COR-L47 (cell line): ENCODE data around the gene ANXA9.

Experiments
- DNase-seq: peaks from one replicate; lab custom pipeline; 2025; lab: John Stamatoyannopoulos, UW

The ANXA9 gene

DNA sequence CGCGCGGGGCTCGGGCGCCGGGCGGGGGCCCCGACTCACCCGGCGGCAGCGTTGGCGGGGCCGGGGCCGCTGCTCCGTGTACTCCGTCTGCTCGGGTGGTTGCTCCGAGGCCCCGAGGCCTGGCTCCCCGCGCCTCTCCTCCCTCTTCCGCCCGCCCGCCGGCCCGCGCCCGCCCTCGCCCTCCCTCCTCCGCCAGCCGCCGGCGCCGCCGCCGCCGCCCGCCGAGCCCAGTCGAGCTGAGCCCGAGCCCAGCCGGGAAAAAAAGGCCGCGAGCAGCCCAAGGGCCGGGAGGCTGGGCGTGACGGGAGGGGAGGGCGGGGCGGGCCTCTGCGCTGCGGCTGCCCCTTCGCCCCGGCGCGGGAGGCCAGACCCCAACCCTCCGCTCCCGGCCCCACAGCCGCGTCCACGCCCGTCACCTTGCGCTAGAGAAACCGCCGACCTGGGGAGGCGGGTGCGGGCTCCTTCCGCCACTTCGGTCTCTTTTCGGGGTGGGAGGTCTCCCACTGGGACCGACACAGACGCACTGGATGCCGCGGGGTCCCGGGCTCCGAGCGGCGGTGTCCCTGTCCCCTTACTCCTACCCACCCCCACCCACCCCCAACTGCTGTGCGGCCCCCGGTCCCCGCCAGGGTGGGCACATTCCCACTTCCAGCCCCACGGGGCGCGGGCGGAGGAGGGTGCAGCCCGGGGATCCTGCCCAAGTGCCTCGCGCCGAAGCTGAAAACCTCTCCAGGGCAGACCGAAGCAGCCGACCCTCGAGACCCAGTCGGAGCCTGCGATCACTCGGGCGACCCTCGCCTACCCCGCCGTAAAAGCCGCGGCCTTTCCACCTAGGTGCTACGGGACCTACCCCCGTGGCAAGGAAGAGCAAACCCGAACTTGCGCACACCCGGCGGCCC lies 7.3 kb upstream of the ANXA9 start, which contains the start of gene CERS2:
Gene CERS2, minus strand, starts transcription at position 256 of the 899 bp plus-strand sequence. CDS start 5,745 bp downstream, outside the sequence.
- peak; percentile 80 for DNase-seq

GRCh38 chr1:150976401-150976821 lies 5.7 kb upstream of the ANXA9 start:
- DNase-seq: no peak

- DNase-seq: no peak
These were observed 5.0 kb upstream of the ANXA9 start for GRCh38 chr1:150976879-150977694.

- peak; percentile 80 for DNase-seq
These were observed 2.7 kb upstream of the ANXA9 start for GRCh38 chr1:150979092-150980056.

DNA sequence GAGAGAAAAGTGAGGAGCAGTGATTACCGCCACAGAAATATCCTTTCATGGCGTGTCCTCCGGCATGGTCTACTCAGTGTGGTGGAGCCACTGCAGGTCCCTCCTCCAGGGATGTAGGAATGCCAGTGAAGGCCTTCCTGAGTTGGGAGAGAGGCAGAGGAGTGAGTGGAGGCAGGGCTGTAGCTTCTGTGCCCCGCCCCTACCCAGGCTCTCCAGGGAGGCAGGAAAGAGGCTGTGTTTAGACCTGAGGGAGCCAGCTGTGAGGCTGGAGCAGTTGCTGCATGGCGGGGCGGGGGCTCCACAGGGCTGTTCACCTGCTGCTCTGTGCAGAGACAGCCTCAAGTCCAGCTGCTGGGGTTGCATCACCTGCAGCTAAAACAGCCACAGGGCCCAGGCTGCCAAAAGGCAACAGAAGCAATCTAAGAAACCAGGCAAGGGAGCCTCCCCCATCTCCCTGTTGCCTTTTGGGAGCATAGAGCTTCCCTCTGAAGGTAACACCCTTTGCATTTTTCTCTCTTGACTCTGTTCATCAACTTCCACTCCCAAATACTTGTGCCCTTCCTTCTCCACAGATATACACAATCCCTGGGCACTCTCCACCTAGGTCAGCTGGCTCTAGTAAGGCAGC lies 801 bp upstream of the ANXA9 start:
- peak; percentile 93 for DNase-seq

GRCh38 chr1:150985179-150985825 lies 3.2 kb downstream of the ANXA9 start:
- DNase-seq: no peak

- no peak for DNase-seq
These were observed 5.8 kb downstream of the ANXA9 start for GRCh38 chr1:150987924-150988323.

DNA sequence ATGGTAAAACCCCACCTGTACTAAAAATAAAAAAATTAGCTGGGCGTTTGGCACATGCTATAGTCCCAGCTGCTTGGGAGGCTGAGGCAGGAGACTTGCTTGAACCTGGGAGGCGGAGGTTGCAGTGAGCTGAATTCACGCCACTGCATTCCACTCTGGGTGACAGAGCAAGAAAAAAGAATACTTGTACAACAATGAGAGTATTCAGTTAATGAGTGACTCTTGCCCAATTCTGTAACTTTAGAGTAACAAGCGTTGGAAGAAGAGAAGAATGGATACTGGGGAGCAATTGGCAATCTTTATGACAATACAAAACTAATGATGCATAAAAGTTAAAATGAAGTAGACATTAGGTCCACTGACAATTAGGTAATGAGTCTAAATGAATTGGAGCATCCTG lies 10.5 kb downstream of the ANXA9 start:
- no peak for DNase-seq

- DNase-seq: no peak
These were observed 12.2 kb downstream of the ANXA9 start for GRCh38 chr1:150994248-150994647.

- DNase-seq: no peak
These were observed 13.4 kb downstream of the ANXA9 start for GRCh38 chr1:150995460-150995859.

GRCh38 chr1:150995896-150996295 lies 13.8 kb downstream of the ANXA9 start:
- DNase-seq: no peak

DNA sequence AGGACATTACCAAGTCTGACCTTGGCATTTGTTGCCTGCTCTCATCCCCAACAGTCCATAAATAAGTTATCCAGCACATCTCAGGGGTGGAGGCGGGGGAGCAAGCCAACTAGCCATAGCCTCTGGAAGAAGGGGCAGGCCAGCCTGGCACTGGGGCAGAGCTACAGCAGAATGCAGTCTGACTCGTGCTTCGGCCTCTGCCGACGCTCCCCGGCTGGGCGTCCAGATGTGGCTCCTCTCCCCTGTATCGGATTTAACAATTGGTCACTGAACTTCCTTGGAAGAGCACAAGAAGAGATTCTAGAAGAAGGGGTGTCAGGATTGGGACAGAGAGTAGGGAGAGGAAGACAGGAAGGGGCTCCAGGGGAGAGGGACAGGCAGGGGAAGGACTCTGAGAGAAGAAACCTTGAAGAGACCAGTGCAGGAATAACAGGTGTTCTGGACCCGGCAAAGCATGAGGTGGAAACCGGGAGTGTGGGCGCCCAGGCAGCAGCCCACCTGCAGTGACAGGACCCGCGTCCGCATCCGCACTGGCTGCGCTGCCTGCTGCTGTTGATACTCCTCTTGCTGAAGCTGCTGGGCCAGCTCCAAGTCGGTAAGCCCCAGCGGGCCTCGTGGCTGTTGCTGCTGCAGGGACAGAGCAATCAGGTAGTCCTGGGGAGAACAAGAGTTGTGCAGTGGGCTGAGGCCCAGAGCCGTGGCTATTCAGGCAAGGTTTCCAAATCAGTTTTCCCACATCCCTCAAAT lies 15.2 kb downstream of the ANXA9 start:
- no peak for DNase-seq

GRCh38 chr1:150997949-150998348 lies 15.9 kb downstream of the ANXA9 start:
- no peak for DNase-seq

GRCh38 chr1:150999051-150999674 lies 17.1 kb downstream of the ANXA9 start:
- no peak for DNase-seq

GRCh38 chr1:150999926-151000325 lies 17.8 kb downstream of the ANXA9 start:
- no peak for DNase-seq

DNA sequence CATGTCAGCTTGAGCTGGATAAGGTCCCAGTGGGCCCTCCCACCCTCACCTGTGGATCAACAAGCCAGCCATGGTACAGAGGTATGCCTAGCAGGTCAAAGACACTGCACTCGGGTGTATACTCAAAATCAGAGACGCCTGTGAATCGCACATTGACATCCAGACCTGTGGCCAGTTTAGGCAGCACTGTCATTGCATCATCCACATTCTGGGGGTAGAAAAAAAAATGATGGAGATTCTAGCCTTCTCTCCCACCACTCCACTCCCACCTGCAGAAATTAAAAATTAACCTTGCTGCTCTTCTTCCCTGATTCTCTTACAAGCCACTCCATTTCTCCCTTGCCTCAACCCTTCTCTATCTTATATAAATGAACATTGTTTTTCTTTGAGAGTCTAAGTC lies 18.3 kb downstream of the ANXA9 start:
- DNase-seq: no peak

GRCh38 chr1:151001602-151002001 lies 19.5 kb downstream of the ANXA9 start:
- no peak for DNase-seq

DNA sequence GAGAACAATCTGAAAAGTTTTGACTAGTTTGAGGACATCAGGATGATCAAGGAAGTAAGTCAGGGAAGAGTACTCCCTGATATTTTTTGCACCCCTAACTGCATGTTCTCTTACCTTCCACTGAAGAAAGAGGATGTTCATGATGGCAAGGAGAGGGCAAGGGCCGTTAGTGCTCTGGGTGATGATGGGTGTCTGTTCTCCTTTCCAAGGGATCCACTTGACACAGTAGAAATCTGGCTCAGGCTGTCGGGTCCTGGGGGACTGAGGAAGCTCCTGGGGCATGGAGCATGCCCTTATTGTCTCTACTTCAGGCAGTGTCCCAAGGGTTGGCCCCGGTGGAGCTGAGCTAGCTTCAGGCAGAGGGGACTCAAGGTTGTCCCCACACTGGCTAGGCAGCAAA lies 20.0 kb downstream of the ANXA9 start:
- no peak for DNase-seq

- DNase-seq: no peak
These were observed 20.5 kb downstream of the ANXA9 start for GRCh38 chr1:151002611-151003010.

DNA sequence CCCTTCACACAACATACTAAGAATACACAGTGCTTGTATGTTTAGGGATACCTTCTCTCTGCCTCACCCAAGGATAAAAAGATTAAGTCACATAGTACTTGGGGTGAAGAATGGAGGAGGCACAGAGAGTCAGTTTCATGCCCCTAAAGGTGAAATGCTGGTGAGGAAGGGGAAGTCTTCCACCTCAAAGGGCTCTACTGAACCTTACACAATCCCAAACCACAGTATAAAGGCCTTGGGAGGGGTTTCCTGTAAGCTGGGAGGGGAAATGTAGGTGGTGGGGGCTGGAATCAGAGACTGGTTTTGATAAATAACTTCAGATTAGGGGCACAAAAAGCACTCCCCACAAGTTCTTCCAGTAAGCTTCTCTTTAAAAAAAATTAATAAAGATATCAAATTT lies 21.1 kb downstream of the ANXA9 start:
- DNase-seq: no peak
